Fibroblast of lung (primary cell): ENCODE measurements around the gene IGSF22. TPM values are rescaled to one million over a fixed set of nuclear protein-coding genes. Genes with fewer than 3 reads are reported as not detected.

Source experiments
- DNase-seq, 2 donors: peaks; one replicate each; pipeline versions ENCODE4 v3.0.0 to v3.0.0-alpha.2; 2010; ENCODE audit warnings: low read depth in 2 of 2
- H2AFZ ChIP-seq: 2 replicates; pipeline ENCODE4 v1.5.1; 2012; ENCODE audit warnings: low read length, control low read depth, inconsistent platforms
- H3K27ac ChIP-seq: 2 replicates; pipeline ENCODE4 v1.5.1; 2011; ENCODE audit warnings: low read length, control low read depth; ENCODE audit not compliant: insufficient read depth
- H3K27me3 ChIP-seq: 2 replicates; pipeline ENCODE4 v1.5.1; 2011; ENCODE audit warnings: mild to moderate bottlenecking, low read length; ENCODE audit not compliant: control insufficient read depth, insufficient read depth
- H3K36me3 ChIP-seq: 2 replicates; pipeline ENCODE4 v1.5.1; 2011; ENCODE audit warnings: low read length; ENCODE audit not compliant: control insufficient read depth, insufficient read depth
- H3K4me1 ChIP-seq: 2 replicates; pipeline ENCODE4 v1.5.1; 2011; ENCODE audit warnings: low read length; ENCODE audit not compliant: control insufficient read depth, insufficient read depth; ENCODE audit errors: extremely low read depth
- H3K4me2 ChIP-seq: 2 replicates; pipeline ENCODE4 v1.5.1; 2011; ENCODE audit warnings: low read length, control low read depth; ENCODE audit not compliant: insufficient read depth; ENCODE audit errors: extremely low read depth
- H3K4me3 ChIP-seq, 4 experiments: fragments of 200-600 bp in 1 of 4; sonication (generic) in 1 of 4; replicated peaks in 1 of 4; 2 replicates each; pipeline ENCODE4 v1.5.1; 2011 to 2016; ENCODE audit warnings: low read length in 4 of 4, low read depth in 3 of 4, mild to moderate bottlenecking in 3 of 4, control low read depth in 2 of 4, inconsistent platforms in 1 of 4, mixed read lengths in 1 of 4; ENCODE audit not compliant: insufficient read depth in 1 of 4; ENCODE audit errors: control extremely low read depth in 1 of 4
- H3K79me2 ChIP-seq: 2 replicates; pipeline ENCODE4 v1.5.1; 2012; ENCODE audit warnings: mild to moderate bottlenecking, low read length, inconsistent platforms; ENCODE audit not compliant: control insufficient read depth, insufficient read depth
- H3K9ac ChIP-seq: 2 replicates; pipeline ENCODE4 v1.5.1; 2011; ENCODE audit warnings: mild to moderate bottlenecking, low read length, control low read depth; ENCODE audit not compliant: insufficient read depth
- H3K9me3 ChIP-seq: 2 replicates; pipeline ENCODE4 v1.5.1; 2012; ENCODE audit warnings: low read depth, low read length; ENCODE audit not compliant: control insufficient read depth, insufficient read depth
- H4K20me1 ChIP-seq: 2 replicates; pipeline ENCODE4 v1.5.1; 2011; ENCODE audit warnings: low read length; ENCODE audit not compliant: control insufficient read depth, insufficient read depth; ENCODE audit errors: extremely low read depth
- CTCF ChIP-seq, 2 donors: IDR thresholded peaks in 1 of 2; conservative IDR thresholded peaks in 1 of 2; 1 replicate in 1 of 2; 2 replicates in 1 of 2; pipeline ENCODE4 v1.5.1; 2011 to 2012; ENCODE audit warnings: low read length in 2 of 2, control low read depth in 1 of 2, inconsistent platforms in 1 of 2, low read depth in 1 of 2, mild to moderate bottlenecking in 1 of 2
- EZH2 ChIP-seq: IDR thresholded peaks from 2 replicates; pipeline ENCODE4 v1.5.1; 2012; ENCODE audit warnings: low read length, control low read depth, mild to moderate bottlenecking; ENCODE audit errors: missing control alignments
- polyA minus RNA-seq: library from RNA; depleted of rRNA, polyadenylated mRNA; stranded (reverse); fragments of >200 nt; gene quantifications from 2 replicates; pipeline ENCODE4 v1.2.3, GENCODE V29; 2011; ENCODE audit warnings: low replicate concordance
- polyA plus RNA-seq, 2 donors: library from polyadenylated mRNA; depleted of rRNA in 1 of 2; stranded (reverse) in 1 of 2; unstranded in 1 of 2; fragments of >200 nt; gene quantifications; 2 replicates each; pipeline ENCODE4 v1.2.1, GENCODE V29; 2011 to 2012; ENCODE audit warnings: missing spikeins in 1 of 2
- total RNA-seq: library from RNA; depleted of rRNA; stranded (reverse); fragments of >200 nt; gene quantifications from 2 replicates; pipeline ENCODE4 v1.2.1, GENCODE V29; 2014

Gene IGSF22
- total RNA-seq: under 0.01 TPM in 2 replicates
- polyA plus RNA-seq: not detected in 2 replicates
- polyA plus RNA-seq (2012): not detected in 2 replicates
- not detected in 2 replicates for polyA minus RNA-seq

GRCh38 chr11:18726040-18726439 is at the start of gene IGSF22:
Gene IGSF22, minus strand, starts transcription at chr11:18726188. Its CDS starts 1,952 bp downstream, at chr11:18724236.
- Histone ChIP-seq H4K20me1 (no peaks in the 10 kb centered on the region), H3K27me3 (no peaks in the 10 kb centered on the region), H3K9me3 (no peaks in the 10 kb centered on the region), H3K4me2 (no peak within 1 kb of the TSS), H3K79me2 (no peaks in the 10 kb centered on the region), H3K27ac (no peak within 1 kb of the TSS), H3K4me3 (no peak within 1 kb of the TSS), H3K36me3 (no peaks in the 10 kb centered on the region), H2AFZ (no peak within 1 kb of the TSS), H3K9ac (no peak within 1 kb of the TSS), H3K4me1 (peaks cover 3% of the 10 kb centered on the region)
- TF ChIP-seq CTCF (conservative IDR thresholded peaks at IDR 0.05 in 1 of 2, IDR thresholded peaks at IDR 0.05 in 1 of 2; ENCODE audit: low read depth in 1 of 2, low read length in 2 of 2) (no peak), EZH2 (no peak)
- DNase-seq: no peak

- H4K20me1 ChIP-seq: no peaks in the 10 kb centered on the region
- H3K27me3 ChIP-seq: peaks cover 11% of the 10 kb centered on the region
- no peaks in the 10 kb centered on the region for H3K79me2 ChIP-seq
- H3K4me3 ChIP-seq: no peak overlapping the region
- H2AFZ ChIP-seq: no peak overlapping the region
- no peaks in the 10 kb centered on the region for H3K9me3 ChIP-seq
- H3K4me2 ChIP-seq: no peak overlapping the region
- DNase-seq: no peak
- no peaks in the 10 kb centered on the region for H3K36me3 ChIP-seq
- H3K27ac ChIP-seq: no peak overlapping the region
- no peak overlapping the region for H3K9ac ChIP-seq
- H3K4me1 ChIP-seq: no peaks in the 10 kb centered on the region
- no peak for TF ChIP-seq CTCF (conservative IDR thresholded peaks at IDR 0.05 in 1 of 2, IDR thresholded peaks at IDR 0.05 in 1 of 2; ENCODE audit: low read depth in 1 of 2, low read length in 2 of 2)
- TF ChIP-seq EZH2: no peak
Observed at GRCh38 chr11:18774801-18775200, 48.8 kb upstream of the IGSF22 start.

GRCh38 chr11:18773681-18774080 is 47.7 kb upstream of the IGSF22 start:
- Histone ChIP-seq H3K79me2 (no peaks in the 10 kb centered on the region), H3K36me3 (no peaks in the 10 kb centered on the region), H3K9me3 (no peaks in the 10 kb centered on the region), H3K4me3 (no peak overlapping the region), H3K27ac (no peak overlapping the region), H3K4me1 (no peaks in the 10 kb centered on the region), H3K27me3 (peaks cover 11% of the 10 kb centered on the region), H4K20me1 (no peaks in the 10 kb centered on the region), H3K4me2 (no peak overlapping the region), H2AFZ (no peak overlapping the region), H3K9ac (no peak overlapping the region)
- TF ChIP-seq CTCF (conservative IDR thresholded peaks at IDR 0.05 in 1 of 2, IDR thresholded peaks at IDR 0.05 in 1 of 2; ENCODE audit: low read depth in 1 of 2, low read length in 2 of 2): no peak
- TF ChIP-seq EZH2: no peak
- DNase-seq: no peak
